ENCODE results near the gene ONECUT1.

DNA sequence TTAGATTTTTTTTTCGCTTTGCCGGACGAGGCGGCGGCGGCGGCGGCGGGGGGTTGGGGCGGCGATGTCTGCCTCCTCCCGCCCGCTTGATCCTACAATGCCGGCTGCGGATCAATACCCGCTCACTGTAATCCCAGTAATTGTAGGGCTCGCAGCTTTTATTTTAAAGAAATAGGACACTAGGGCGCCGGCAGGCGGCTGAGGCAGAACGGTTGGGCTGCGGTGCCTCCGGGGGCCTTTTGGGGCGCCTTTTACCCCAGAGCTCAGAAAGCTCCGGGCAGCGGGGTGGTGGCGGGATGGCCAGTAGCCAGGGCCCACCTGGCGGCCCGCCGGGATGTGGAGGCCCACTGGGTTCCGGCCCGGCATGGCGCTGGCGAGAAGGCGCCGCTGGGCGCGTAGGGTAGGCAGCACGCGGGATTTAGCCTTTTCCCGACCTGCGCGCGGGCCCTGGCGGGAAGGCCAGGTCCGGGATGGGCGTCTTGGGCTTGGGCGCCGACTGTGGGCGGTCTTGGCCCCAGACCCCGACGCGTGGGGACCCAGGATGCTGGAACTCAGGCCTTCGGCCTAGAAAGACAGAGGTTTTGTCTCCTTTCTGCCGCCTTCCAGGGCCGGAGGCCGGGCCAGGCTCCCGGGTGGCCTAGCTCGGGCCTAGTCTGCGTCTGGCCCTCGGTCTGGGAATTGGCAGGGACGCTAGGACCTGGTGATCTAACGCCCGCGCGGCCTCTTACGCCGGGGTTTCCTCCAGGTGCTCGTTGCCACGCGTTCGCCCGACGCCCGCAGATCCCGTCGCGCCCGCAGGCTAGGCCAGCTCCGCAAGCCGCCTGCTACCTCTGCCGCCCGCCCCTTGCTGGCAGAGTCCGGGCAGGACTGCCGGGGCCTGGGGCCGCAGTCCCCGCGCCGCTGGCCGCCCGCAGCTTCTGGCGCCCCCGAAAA is 15.5 kb upstream of the ONECUT1 start:
- TF ChIP-seq POLR2A (IDR thresholded peaks at IDR 0.05) (no peak), POLR2AphosphoS5 (IDR thresholded peaks at IDR 0.05) (no peak)
- TF ChIP-seq, protein P1, sequence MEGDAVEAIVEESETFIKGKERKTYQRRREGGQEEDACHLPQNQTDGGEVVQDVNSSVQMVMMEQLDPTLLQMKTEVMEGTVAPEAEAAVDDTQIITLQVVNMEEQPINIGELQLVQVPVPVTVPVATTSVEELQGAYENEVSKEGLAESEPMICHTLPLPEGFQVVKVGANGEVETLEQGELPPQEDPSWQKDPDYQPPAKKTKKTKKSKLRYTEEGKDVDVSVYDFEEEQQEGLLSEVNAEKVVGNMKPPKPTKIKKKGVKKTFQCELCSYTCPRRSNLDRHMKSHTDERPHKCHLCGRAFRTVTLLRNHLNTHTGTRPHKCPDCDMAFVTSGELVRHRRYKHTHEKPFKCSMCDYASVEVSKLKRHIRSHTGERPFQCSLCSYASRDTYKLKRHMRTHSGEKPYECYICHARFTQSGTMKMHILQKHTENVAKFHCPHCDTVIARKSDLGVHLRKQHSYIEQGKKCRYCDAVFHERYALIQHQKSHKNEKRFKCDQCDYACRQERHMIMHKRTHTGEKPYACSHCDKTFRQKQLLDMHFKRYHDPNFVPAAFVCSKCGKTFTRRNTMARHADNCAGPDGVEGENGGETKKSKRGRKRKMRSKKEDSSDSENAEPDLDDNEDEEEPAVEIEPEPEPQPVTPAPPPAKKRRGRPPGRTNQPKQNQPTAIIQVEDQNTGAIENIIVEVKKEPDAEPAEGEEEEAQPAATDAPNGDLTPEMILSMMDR (IDR thresholded peaks at IDR 0.05 in 8 of 11, conservative IDR thresholded peaks at IDR 0.05 in 3 of 11): no peak
